HFF-Myc (cell line): ENCODE results near the gene DCTN5.

Source experiments
- DNase-seq: peaks from one replicate; pipeline ENCODE4 v3.0.0-alpha.2; 2011; ENCODE audit warnings: low read depth; ENCODE audit errors: extremely low read depth
- H3K4me3 ChIP-seq: replicated peaks from 2 replicates; pipeline ENCODE4 v1.5.1; 2011; ENCODE audit warnings: low read depth, mild to moderate bottlenecking, control low read depth, low read length
- CTCF ChIP-seq: IDR thresholded peaks from 2 replicates; pipeline ENCODE4 v1.5.1; 2012; ENCODE audit warnings: mild to moderate bottlenecking, low read depth, low read length, control low read depth; ENCODE audit errors: missing control alignments

Gene DCTN5

GRCh38 chr16:23673971-23674614 lies 32.8 kb downstream of the DCTN5 start:
- H3K4me3 ChIP-seq: no peak overlapping the region
- no peak for TF ChIP-seq CTCF

GRCh38 chr16:23676924-23677480 lies 35.7 kb downstream of the DCTN5 start:
- H3K4me3 ChIP-seq: no peak overlapping the region
- no peak for TF ChIP-seq CTCF
- DNase-seq: no peak

More at GRCh38 chr16:23673971-23674614, 32.8 kb downstream of the DCTN5 start:
- DNase-seq: no peak

- peak; percentile 62 for DNase-seq
- peak; percentile 31 for TF ChIP-seq CTCF
- H3K4me3 ChIP-seq: peak within 1 kb of the TSS; percentile 80
Observed at GRCh38 chr16:23678430-23679273, 37.4 kb downstream of the DCTN5 start, which contains the start of gene PLK1. PLK1 (plus strand) TSS chr16:23678889; CDS start chr16:23678933, 44 bp downstream.

- H3K4me3 ChIP-seq: peak overlapping the region; percentile 80
- DNase-seq: no peak
- TF ChIP-seq CTCF: no peak
Observed at GRCh38 chr16:23679274-23679985, 38.2 kb downstream of the DCTN5 start.

GRCh38 chr16:23679986-23680336 lies 38.7 kb downstream of the DCTN5 start:
- no peak for TF ChIP-seq CTCF
- peak overlapping the region; percentile 80 for H3K4me3 ChIP-seq
- DNase-seq: no peak

- no peak for TF ChIP-seq CTCF
Observed at GRCh38 chr16:23682181-23682580, 40.9 kb downstream of the DCTN5 start.

More at GRCh38 chr16:23682181-23682580, 40.9 kb downstream of the DCTN5 start:
- H3K4me3 ChIP-seq: no peak overlapping the region
- DNase-seq: no peak
